Upper lobe of right lung (tissue), 1 donor: ENCODE results near the gene CST4. TPM values are rescaled to one million over a fixed set of nuclear protein-coding genes. Genes with fewer than 3 reads are reported as not detected.
"Not testable (repeated sequence)": the region's sequence is repeated elsewhere in the genome, so short reads cannot be mapped to it uniquely, and the experiment has no call there.

Source experiments
- ATAC-seq: fragments of 200-7000 bp; cut with Tn5 transposase; one replicate; pipeline ENCODE4 v1.9.1; 2020; ENCODE audit warnings: mild to moderate bottlenecking, moderate library complexity
- DNase-seq: peaks from one replicate; pipeline ENCODE4 v3.0.0-alpha.2; 2020
- H3K27ac ChIP-seq: fragments of 200-600 bp; one replicate; pipeline ENCODE4 v1.8.0; 2022
- H3K27me3 ChIP-seq: fragments of 200-600 bp; one replicate; pipeline ENCODE4 v1.8.0; 2022; ENCODE audit warnings: mild to moderate bottlenecking
- H3K36me3 ChIP-seq: fragments of 200-600 bp; one replicate; pipeline ENCODE4 v1.8.0; 2022
- H3K4me1 ChIP-seq: fragments of 200-600 bp; one replicate; pipeline ENCODE4 v1.8.0; 2022
- H3K4me3 ChIP-seq: fragments of 200-600 bp; one replicate; pipeline ENCODE4 v1.8.0; 2022; ENCODE audit warnings: mild to moderate bottlenecking
- H3K9me3 ChIP-seq: fragments of 200-600 bp; one replicate; pipeline ENCODE4 v1.8.0; 2022
- intact Hi-C: fragments of 100-400 bp; cut with DNase I; formaldehyde crosslinking; loops from one replicate; pipeline ENCODE4 v1.11.0; 2022
- total RNA-seq: library from RNA; stranded (reverse); fragmentation: NEBNext Ultra II Directional; extraction: Animal tissue kit (Norgen Biotek cat#: 25700); gene quantifications from one replicate; pipeline ENCODE4 v1.2.1, GENCODE V29; 2021
- TF ChIP-seq, protein P1 (sequence below): fragments of 200-600 bp; IDR thresholded peaks from one replicate; pipeline ENCODE4 v1.8.0; 2022; ENCODE audit warnings: antibody characterized with exemption
- donor health status: DM: no; HTN: yes; CAD: no; lungs with severe emphysema.

CST4 gene
- total RNA-seq, 1 donor from 2014 or later = not detected

- no peaks in the 10 kb centered on the region for H3K36me3 ChIP-seq
- H3K4me1 ChIP-seq = no peaks in the 10 kb centered on the region
- no peaks in the 10 kb centered on the region for H3K9me3 ChIP-seq
- TF ChIP-seq, protein P1, sequence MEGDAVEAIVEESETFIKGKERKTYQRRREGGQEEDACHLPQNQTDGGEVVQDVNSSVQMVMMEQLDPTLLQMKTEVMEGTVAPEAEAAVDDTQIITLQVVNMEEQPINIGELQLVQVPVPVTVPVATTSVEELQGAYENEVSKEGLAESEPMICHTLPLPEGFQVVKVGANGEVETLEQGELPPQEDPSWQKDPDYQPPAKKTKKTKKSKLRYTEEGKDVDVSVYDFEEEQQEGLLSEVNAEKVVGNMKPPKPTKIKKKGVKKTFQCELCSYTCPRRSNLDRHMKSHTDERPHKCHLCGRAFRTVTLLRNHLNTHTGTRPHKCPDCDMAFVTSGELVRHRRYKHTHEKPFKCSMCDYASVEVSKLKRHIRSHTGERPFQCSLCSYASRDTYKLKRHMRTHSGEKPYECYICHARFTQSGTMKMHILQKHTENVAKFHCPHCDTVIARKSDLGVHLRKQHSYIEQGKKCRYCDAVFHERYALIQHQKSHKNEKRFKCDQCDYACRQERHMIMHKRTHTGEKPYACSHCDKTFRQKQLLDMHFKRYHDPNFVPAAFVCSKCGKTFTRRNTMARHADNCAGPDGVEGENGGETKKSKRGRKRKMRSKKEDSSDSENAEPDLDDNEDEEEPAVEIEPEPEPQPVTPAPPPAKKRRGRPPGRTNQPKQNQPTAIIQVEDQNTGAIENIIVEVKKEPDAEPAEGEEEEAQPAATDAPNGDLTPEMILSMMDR = no peak
- intact Hi-C loops = no loop called here
- no peaks in the 10 kb centered on the region for H3K27me3 ChIP-seq
- H3K27ac ChIP-seq = no peak overlapping the region
- ATAC-seq (no peak), DNase-seq (no peak)
- no peak overlapping the region for H3K4me3 ChIP-seq
Measured at GRCh38 chr20:23666189-23666588, 22.6 kb downstream of the CST4 start.

- Histone ChIP-seq H3K4me1 (no peaks in the 10 kb centered on the region), H3K27ac (no peak overlapping the region), H3K27me3 (no peaks in the 10 kb centered on the region), H3K36me3 (no peaks in the 10 kb centered on the region), H3K4me3 (no peak overlapping the region), H3K9me3 (no peaks in the 10 kb centered on the region)
- ATAC-seq (no peak), DNase-seq (no peak)
- intact Hi-C loops = no loop called here
- TF ChIP-seq, protein P1 = no peak
Measured at GRCh38 chr20:23664954-23665353, 23.9 kb downstream of the CST4 start.

- DNase-seq, intact Hi-C loops: not testable (repeated sequence)
Measured at GRCh38 chr20:23664046-23664445, 24.8 kb downstream of the CST4 start.

DNA sequence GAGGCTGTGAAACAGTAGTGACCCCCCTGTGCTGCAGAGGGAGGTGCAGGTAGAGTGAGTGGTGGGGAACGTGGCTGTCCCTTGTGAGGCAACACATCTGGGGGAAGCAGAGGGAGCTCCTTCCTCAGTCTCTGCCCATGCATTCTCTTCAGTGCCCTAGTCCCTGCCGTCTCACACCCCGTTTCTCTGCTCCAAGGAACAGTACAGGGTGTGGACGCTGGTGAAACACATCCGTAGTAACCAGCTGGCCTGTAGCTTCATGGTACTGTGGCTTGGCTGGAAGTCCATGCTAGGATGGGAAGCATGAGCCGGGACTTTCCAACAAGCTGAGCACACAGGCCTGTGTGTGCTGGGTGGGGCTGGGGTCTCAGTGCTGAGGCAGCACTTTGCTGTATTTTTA is 25.7 kb downstream of the CST4 start:
- H3K36me3 ChIP-seq = no peaks in the 10 kb centered on the region
- no peaks in the 10 kb centered on the region for H3K9me3 ChIP-seq
- H3K27me3 ChIP-seq = no peaks in the 10 kb centered on the region
- TF ChIP-seq, protein P1 = no peak
- intact Hi-C loops = no loop called here
- no peaks in the 10 kb centered on the region for H3K4me1 ChIP-seq
- H3K4me3 ChIP-seq = no peak overlapping the region
- no peak for DNase-seq
- ATAC-seq = no peak
- no peak overlapping the region for H3K27ac ChIP-seq

More at GRCh38 chr20:23664046-23664445, 24.8 kb downstream of the CST4 start:
- not testable (repeated sequence) for ATAC-seq, H3K27me3 ChIP-seq, H3K9me3 ChIP-seq, H3K4me3 ChIP-seq, H3K27ac ChIP-seq, H3K4me1 ChIP-seq, H3K36me3 ChIP-seq

GRCh38 chr20:23662276-23662870 is 26.5 kb downstream of the CST4 start:
- TF ChIP-seq, protein P1 = no peak

GRCh38 chr20:23661002-23661429 is 27.8 kb downstream of the CST4 start:
- Histone ChIP-seq H3K27ac (no peak overlapping the region), H3K36me3 (no peaks in the 10 kb centered on the region)
- intact Hi-C loops = no loop called here

More at GRCh38 chr20:23662276-23662870, 26.5 kb downstream of the CST4 start:
- intact Hi-C loops = no loop called here
- H3K36me3 ChIP-seq = no peaks in the 10 kb centered on the region
- no peaks in the 10 kb centered on the region for H3K9me3 ChIP-seq
- no peaks in the 10 kb centered on the region for H3K4me1 ChIP-seq
- no peak for ATAC-seq
- H3K4me3 ChIP-seq = no peak overlapping the region
- H3K27ac ChIP-seq = no peak overlapping the region
- DNase-seq = no peak
- H3K27me3 ChIP-seq = no peaks in the 10 kb centered on the region

More at GRCh38 chr20:23661002-23661429, 27.8 kb downstream of the CST4 start:
- no peak for ATAC-seq
- DNase-seq = no peak
- Histone ChIP-seq H3K9me3 (no peaks in the 10 kb centered on the region), H3K4me3 (no peak overlapping the region), H3K27me3 (no peaks in the 10 kb centered on the region), H3K4me1 (peaks cover 4% of the 10 kb centered on the region)
- TF ChIP-seq, protein P1 = no peak
